Measurements from ENCODE around the gene RAB40C.

RAB40C gene

DNA sequence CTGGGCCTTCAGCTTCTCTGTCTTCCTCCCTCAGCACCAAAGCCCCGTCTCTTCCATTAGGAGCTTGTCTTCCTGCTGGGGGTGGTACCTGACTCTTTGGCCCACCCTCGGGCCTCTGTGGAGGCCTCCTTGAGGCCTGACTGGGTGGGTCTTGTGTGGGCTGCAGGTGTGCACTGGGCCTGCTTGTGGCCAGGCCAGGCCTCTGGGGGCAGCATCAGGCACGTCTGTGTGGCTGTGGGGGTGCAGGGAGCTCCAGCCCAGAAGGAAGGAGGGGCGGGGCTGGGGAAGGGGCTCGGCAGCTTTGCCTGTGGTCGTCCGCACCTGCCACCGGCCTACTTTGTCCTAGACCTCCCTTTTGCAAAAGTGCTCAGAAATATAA, 13.1 kb upstream of the RAB40C start:
- Histone ChIP-seq H4K20me1 (ENCODE audit: insufficient read depth, low read length) (no peaks in the 10 kb centered on the region), H3K9me3 (replicated peaks; ENCODE audit: insufficient read depth, low read length) (no peaks in the 10 kb centered on the region), H3K79me2 (ENCODE audit: low read length) (peaks cover 5% of the 10 kb centered on the region; the same call in 1 of the 2 replicates), H3K27me3 (replicated peaks; ENCODE audit: insufficient read depth, low read length) (no peaks in the 10 kb centered on the region), H3K9me2 (replicated peaks; ENCODE audit: insufficient read depth, low read length) (no peaks in the 10 kb centered on the region), H2AFZ (ENCODE audit: low read length) (no peak overlapping the region), H3K36me3 (replicated peaks; ENCODE audit: insufficient read depth, low read length) (no peaks in the 10 kb centered on the region), H3K27ac (ENCODE audit: low read length) (no peak overlapping the region), H3K4me1 (ENCODE audit: low read length) (no peaks in the 10 kb centered on the region), H3K9ac (ENCODE audit: low read length) (no peak overlapping the region), H3F3A (ENCODE audit: insufficient read depth, low read length) (no peaks in the 10 kb centered on the region), H3K4me3 (ENCODE audit: low read length) (no peak overlapping the region), H3K4me2 (ENCODE audit: low read depth, low read length) (no peak overlapping the region)
- TF ChIP-seq EZH2phosphoT487 (IDR thresholded peaks at IDR 0.05; ENCODE audit: low read length) = no peak
- TF ChIP-seq, protein P1, sequence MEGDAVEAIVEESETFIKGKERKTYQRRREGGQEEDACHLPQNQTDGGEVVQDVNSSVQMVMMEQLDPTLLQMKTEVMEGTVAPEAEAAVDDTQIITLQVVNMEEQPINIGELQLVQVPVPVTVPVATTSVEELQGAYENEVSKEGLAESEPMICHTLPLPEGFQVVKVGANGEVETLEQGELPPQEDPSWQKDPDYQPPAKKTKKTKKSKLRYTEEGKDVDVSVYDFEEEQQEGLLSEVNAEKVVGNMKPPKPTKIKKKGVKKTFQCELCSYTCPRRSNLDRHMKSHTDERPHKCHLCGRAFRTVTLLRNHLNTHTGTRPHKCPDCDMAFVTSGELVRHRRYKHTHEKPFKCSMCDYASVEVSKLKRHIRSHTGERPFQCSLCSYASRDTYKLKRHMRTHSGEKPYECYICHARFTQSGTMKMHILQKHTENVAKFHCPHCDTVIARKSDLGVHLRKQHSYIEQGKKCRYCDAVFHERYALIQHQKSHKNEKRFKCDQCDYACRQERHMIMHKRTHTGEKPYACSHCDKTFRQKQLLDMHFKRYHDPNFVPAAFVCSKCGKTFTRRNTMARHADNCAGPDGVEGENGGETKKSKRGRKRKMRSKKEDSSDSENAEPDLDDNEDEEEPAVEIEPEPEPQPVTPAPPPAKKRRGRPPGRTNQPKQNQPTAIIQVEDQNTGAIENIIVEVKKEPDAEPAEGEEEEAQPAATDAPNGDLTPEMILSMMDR (IDR thresholded peaks at IDR 0.05; ENCODE audit: low read length) = no peak
- TF ChIP-seq EZH2 (optimal IDR thresholded peaks at IDR 0.05; ENCODE audit: low read depth, low read length) = no peak
- DNase-seq = no peak

DNA sequence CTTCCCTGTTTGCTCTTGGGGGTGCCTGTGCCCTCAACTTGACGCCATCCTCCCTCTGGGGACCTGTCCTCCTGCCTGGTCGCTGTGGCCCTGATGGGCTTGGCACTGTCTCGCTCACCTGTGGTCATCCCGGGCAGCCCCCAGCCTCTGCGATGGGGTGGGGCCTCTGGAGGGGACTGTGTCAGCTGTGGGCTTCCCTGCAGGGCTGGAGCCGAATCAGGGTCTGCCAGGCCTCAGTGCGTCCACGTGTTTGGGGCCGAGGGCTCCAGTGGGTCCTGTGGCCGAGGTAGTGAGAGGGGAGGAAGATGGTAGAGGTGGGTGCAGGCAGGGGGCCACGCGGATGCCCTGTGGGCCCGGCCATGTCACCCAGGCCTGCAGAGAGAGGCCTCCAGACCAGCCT, 12.1 kb upstream of the RAB40C start:
- no peaks in the 10 kb centered on the region for H3K79me2 ChIP-seq (ENCODE audit: low read length)
- H3F3A ChIP-seq (ENCODE audit: insufficient read depth, low read length) = no peaks in the 10 kb centered on the region
- H3K36me3 ChIP-seq (replicated peaks; ENCODE audit: insufficient read depth, low read length) = no peaks in the 10 kb centered on the region
- H4K20me1 ChIP-seq (ENCODE audit: insufficient read depth, low read length) = no peaks in the 10 kb centered on the region
- no peak overlapping the region for H3K27ac ChIP-seq (ENCODE audit: low read length)
- no peak overlapping the region for H3K4me2 ChIP-seq (ENCODE audit: low read depth, low read length)
- H3K9me3 ChIP-seq (replicated peaks; ENCODE audit: insufficient read depth, low read length) = no peaks in the 10 kb centered on the region
- H3K27me3 ChIP-seq (replicated peaks; ENCODE audit: insufficient read depth, low read length) = no peaks in the 10 kb centered on the region
- no peaks in the 10 kb centered on the region for H3K4me1 ChIP-seq (ENCODE audit: low read length)
- DNase-seq = no peak
- no peak overlapping the region for H3K9ac ChIP-seq (ENCODE audit: low read length)
- TF ChIP-seq, protein P1 (IDR thresholded peaks at IDR 0.05; ENCODE audit: low read length) = no peak
- TF ChIP-seq EZH2 (optimal IDR thresholded peaks at IDR 0.05; ENCODE audit: low read depth, low read length) = no peak
- TF ChIP-seq EZH2phosphoT487 (IDR thresholded peaks at IDR 0.05; ENCODE audit: low read length) = no peak
- no peak overlapping the region for H2AFZ ChIP-seq (ENCODE audit: low read length)
- no peaks in the 10 kb centered on the region for H3K9me2 ChIP-seq (replicated peaks; ENCODE audit: insufficient read depth, low read length)
- H3K4me3 ChIP-seq (ENCODE audit: low read length) = no peak overlapping the region

DNA sequence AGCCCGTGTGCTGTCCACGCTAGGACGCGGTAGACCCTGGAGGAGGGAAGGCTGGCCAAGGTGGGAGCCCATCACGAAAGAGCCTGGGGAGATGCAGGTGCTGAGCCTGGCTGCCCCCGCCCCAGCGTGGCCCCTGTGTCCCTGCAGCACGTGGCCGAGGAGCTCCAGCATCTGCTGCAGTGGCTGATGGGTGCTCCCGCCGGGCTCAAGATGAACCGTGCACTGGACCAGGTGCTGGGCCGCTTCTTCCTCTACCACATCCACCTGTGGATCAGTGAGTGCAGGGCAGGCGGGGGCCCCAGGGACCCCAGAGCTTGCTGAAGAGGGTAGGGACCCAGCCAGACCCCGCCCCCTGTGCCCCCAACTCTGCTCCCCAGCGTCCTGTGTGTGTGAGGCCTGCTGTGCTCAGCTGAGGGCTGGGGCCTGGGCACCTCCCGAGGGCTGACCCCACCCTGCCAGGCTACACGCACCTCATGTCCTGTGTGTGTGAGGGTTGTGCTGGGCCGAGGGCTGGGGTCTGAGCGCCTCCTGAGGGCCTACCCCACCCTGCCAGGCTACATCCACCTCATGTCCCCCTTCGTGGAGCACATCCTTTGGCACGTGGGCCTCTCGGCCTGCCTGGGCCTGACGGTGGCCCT, 11.5 kb upstream of the RAB40C start:
- Histone ChIP-seq H3K4me1 (ENCODE audit: low read length) (no peaks in the 10 kb centered on the region), H3K27ac (ENCODE audit: low read length) (no peak overlapping the region), H4K20me1 (ENCODE audit: insufficient read depth, low read length) (no peaks in the 10 kb centered on the region), H3K9me2 (replicated peaks; ENCODE audit: insufficient read depth, low read length) (no peaks in the 10 kb centered on the region), H3K9me3 (replicated peaks; ENCODE audit: insufficient read depth, low read length) (no peaks in the 10 kb centered on the region), H3F3A (ENCODE audit: insufficient read depth, low read length) (no peaks in the 10 kb centered on the region), H3K4me3 (ENCODE audit: low read length) (no peak overlapping the region), H2AFZ (ENCODE audit: low read length) (no peak overlapping the region), H3K27me3 (replicated peaks; ENCODE audit: insufficient read depth, low read length) (no peaks in the 10 kb centered on the region), H3K4me2 (ENCODE audit: low read depth, low read length) (no peak overlapping the region), H3K79me2 (ENCODE audit: low read length) (no peaks in the 10 kb centered on the region), H3K9ac (ENCODE audit: low read length) (no peak overlapping the region), H3K36me3 (replicated peaks; ENCODE audit: insufficient read depth, low read length) (no peaks in the 10 kb centered on the region)
- TF ChIP-seq EZH2 (optimal IDR thresholded peaks at IDR 0.05; ENCODE audit: low read depth, low read length) (no peak), EZH2phosphoT487 (IDR thresholded peaks at IDR 0.05; ENCODE audit: low read length) (no peak)
- TF ChIP-seq, protein P1 (IDR thresholded peaks at IDR 0.05; ENCODE audit: low read length) = no peak
- no peak for DNase-seq

Measured in MM.1S (cell line).